Measurements from ENCODE around the gene ALG14.
"Not testable (repeated sequence)": the region's sequence is repeated elsewhere in the genome, so short reads cannot be mapped to it uniquely, and the experiment has no call there.

Gene ALG14

GRCh38 chr1:95088303-95088702 is 15.6 kb upstream of the ALG14 start:
- no peak for DNase-seq (ENCODE audit: low read depth in 2 of 2)

GRCh38 chr1:95086949-95087533 is 14.3 kb upstream of the ALG14 start:
- DNase-seq (ENCODE audit: low read depth in 2 of 2) = no peak

- no peak for DNase-seq (ENCODE audit: low read depth in 2 of 2)
Observed at GRCh38 chr1:95085376-95085775, 12.6 kb upstream of the ALG14 start.

- no peak for DNase-seq (ENCODE audit: low read depth in 2 of 2)
Observed at GRCh38 chr1:95084317-95085176, 11.8 kb upstream of the ALG14 start.

GRCh38 chr1:95080879-95081278 is 8.1 kb upstream of the ALG14 start:
- no peak for DNase-seq (ENCODE audit: low read depth in 2 of 2)

- no peak for DNase-seq (ENCODE audit: low read depth in 2 of 2)
Observed at GRCh38 chr1:95080446-95080845, 7.7 kb upstream of the ALG14 start.

GRCh38 chr1:95076034-95076433 is 3.3 kb upstream of the ALG14 start:
- no peak for DNase-seq (ENCODE audit: low read depth in 2 of 2)

- no peak for DNase-seq (ENCODE audit: low read depth in 2 of 2)
Observed at GRCh38 chr1:95073446-95073845, 695 bp upstream of the ALG14 start.

- DNase-seq (ENCODE audit: low read depth in 2 of 2) = no peak
Observed at GRCh38 chr1:95072117-95072516, 634 bp downstream of the ALG14 start.

GRCh38 chr1:95071539-95071938 is 1.2 kb downstream of the ALG14 start:
- DNase-seq (ENCODE audit: low read depth in 2 of 2) = no peak

- DNase-seq (ENCODE audit: low read depth in 2 of 2) = no peak
Observed at GRCh38 chr1:95069710-95070093, 3.0 kb downstream of the ALG14 start.

GRCh38 chr1:95068956-95069709 is 3.6 kb downstream of the ALG14 start:
- no peak for DNase-seq (ENCODE audit: low read depth in 2 of 2)

GRCh38 chr1:95067568-95067967 is 5.2 kb downstream of the ALG14 start:
- DNase-seq (ENCODE audit: low read depth in 2 of 2) = no peak

GRCh38 chr1:95067062-95067461 is 5.7 kb downstream of the ALG14 start:
- DNase-seq (ENCODE audit: low read depth in 2 of 2) = no peak

- DNase-seq (ENCODE audit: low read depth in 2 of 2) = no peak
Observed at GRCh38 chr1:95061445-95062006, 11.2 kb downstream of the ALG14 start.

- DNase-seq (ENCODE audit: low read depth in 2 of 2) = no peak
Observed at GRCh38 chr1:95058974-95059373, 13.8 kb downstream of the ALG14 start.

- no peak for DNase-seq (ENCODE audit: low read depth in 2 of 2)
Observed at GRCh38 chr1:95057351-95057750, 15.4 kb downstream of the ALG14 start.

- DNase-seq (ENCODE audit: low read depth in 2 of 2) = no peak
Observed at GRCh38 chr1:95049935-95050334, 22.8 kb downstream of the ALG14 start.

- DNase-seq (ENCODE audit: low read depth in 2 of 2) = no peak
Observed at GRCh38 chr1:95048317-95048716, 24.4 kb downstream of the ALG14 start.

- not testable (repeated sequence) for DNase-seq (ENCODE audit: low read depth in 2 of 2)
Observed at GRCh38 chr1:95047624-95048023, 25.1 kb downstream of the ALG14 start.

GRCh38 chr1:95046359-95046758 is 26.4 kb downstream of the ALG14 start:
- no peak for DNase-seq (ENCODE audit: low read depth in 2 of 2)

All from stimulated activated CD4-positive, alpha-beta T cell treated with anti-CD3 and anti-CD28 coated beads, Interleukin-15, amount 100 ng/mL, for 48 hours (primary cell).